ENCODE data around the gene SMIM8. TPM values are rescaled to one million over a fixed set of nuclear protein-coding genes. Genes with fewer than 3 reads are reported as not detected.

The SMIM8 gene
- total and polyA plus RNA-seq, 2 of the 4 experiments (the other 2 are of a cell fraction) = 2.7 to 3.6 TPM

- H3K4me2 ChIP-seq (ENCODE audit: low read depth, low read length) = no peak overlapping the region
- H2AK5ac ChIP-seq (ENCODE audit: low read depth, low read length) = no peak overlapping the region
- intact Hi-C loops (cut with micrococcal nuclease) (no loop called here), dilution Hi-C loops (cut with HindIII; ENCODE audit: low sequenced_read_pairs, unreplicated experiment) (no loop called here), in situ Hi-C loops (cut with MboI; ENCODE audit: low sequenced_read_pairs) (no loop called here)
- no TSS peak for BruUV-seq (replicated peaks)
- H2BK5ac ChIP-seq (ENCODE audit: low read depth, low read length, poor library complexity, severe bottlenecking) = no peak overlapping the region
- no peak overlapping the region for H3K4ac ChIP-seq (ENCODE audit: low read depth, low read length)
- no peaks in the 10 kb centered on the region for H3K9me1 ChIP-seq (ENCODE audit: insufficient read depth, low read length)
- H3K79me1 ChIP-seq (ENCODE audit: low read depth in 1 of 2, low read length in 2 of 2) = peaks cover 0 to 9% of the 10 kb centered on the region in 2 experiments; a peak in 1 of 4 replicates
- H3K4me1 ChIP-seq (ENCODE audit: control insufficient read depth, insufficient read depth, low read length) = no peaks in the 10 kb centered on the region
- no peak overlapping the region for H3K9ac ChIP-seq (ENCODE audit: low read depth, low read length)
- no peak for DNase-seq
- no peak overlapping the region for H3K27ac ChIP-seq (ENCODE audit: insufficient read depth, low read length)
- ATAC-seq (ENCODE audit: low read depth) = no peak
- no peak overlapping the region for H4K5ac ChIP-seq (ENCODE audit: low read depth, low read length)
- no peaks in the 10 kb centered on the region for H3K9me3 ChIP-seq (ENCODE audit: control insufficient read depth, insufficient read depth, low read length)
- H3K27me3 ChIP-seq (ENCODE audit: control insufficient read depth, insufficient read depth, low read length) = no peaks in the 10 kb centered on the region
- H3K23ac ChIP-seq (ENCODE audit: low read depth, low read length) = no peak overlapping the region
- TF ChIP-seq MAFK (IDR thresholded peaks at IDR 0.05; ENCODE audit: low read depth, low read length) (no peak), FOS (IDR thresholded peaks at IDR 0.05; ENCODE audit: low read depth, low read length) (no peak), RCOR1 (IDR thresholded peaks at IDR 0.05; ENCODE audit: insufficient replicate concordance, low read length) (no peak), POLR2A (IDR thresholded peaks at IDR 0.05; ENCODE audit: low read depth, low read length) (no peak), USF2 (IDR thresholded peaks at IDR 0.05; ENCODE audit: low read depth, low read length) (no peak), NFE2L2 (IDR thresholded peaks at IDR 0.05; ENCODE audit: low read depth, low read length) (no peak)
- H4K20me1 ChIP-seq (ENCODE audit: insufficient read depth, low read length) = no peaks in the 10 kb centered on the region
- no peak overlapping the region for H3K18ac ChIP-seq (ENCODE audit: low read depth, low read length)
- no peak overlapping the region for H2AFZ ChIP-seq (replicated peaks; ENCODE audit: low read length, poor library complexity)
- no CpG with 5 or more reads among the region's 1 CpG for WGBS, 2 experiments (ENCODE audit: extremely low coverage in 2 of 2, insufficient read length in 1 of 2)
- POLR2A ChIA-PET (ENCODE audit: unreplicated experiment) = no interaction called here
- no peak overlapping the region for H3K56ac ChIP-seq (ENCODE audit: extremely low read depth, insufficient read depth, low read length)
- no peak overlapping the region for H2AK9ac ChIP-seq (replicated peaks; ENCODE audit: low read depth, low read length, poor library complexity)
- no peak overlapping the region for H3K4me3 ChIP-seq (ENCODE audit: insufficient read depth, low read depth, low read length)
- H2BK20ac ChIP-seq (ENCODE audit: low read depth, low read length) = no peak overlapping the region
- CTCF ChIA-PET = no interaction called here
- no peak overlapping the region for H4K91ac ChIP-seq (ENCODE audit: insufficient read depth, low read depth, low read length)
- H3K14ac ChIP-seq (replicated peaks; ENCODE audit: low read depth, low read length) = no peak overlapping the region
- no peak overlapping the region for H2BK15ac ChIP-seq (ENCODE audit: low read depth, low read length)
- H3K36me3 ChIP-seq (ENCODE audit: control insufficient read depth, insufficient read depth, low read length) = no peaks in the 10 kb centered on the region
- H4K8ac ChIP-seq (ENCODE audit: low read depth in 2 of 2, low read length in 2 of 2) = no peak overlapping the region
- H2BK120ac ChIP-seq (ENCODE audit: low read depth, low read length) = no peak overlapping the region
Measured at GRCh38 chr6:87341899-87342298, 19.5 kb downstream of the SMIM8 start.

Data from IMR-90 (cell line).